SK-N-SH treated with all-trans-retinoic acid at 6 μM for 48 hours (cell line): Measurements from ENCODE around the gene FCER1G.
A peak's percentile ranks its signal among the peaks of the same experiment; 100 is the strongest.

Experiments used
- ATAC-seq: fragments of 200-7000 bp; cut with Tn5 transposase; 3 replicates; pipeline ENCODE4 v1.9.1; 2020; ENCODE audit warnings: mild to moderate bottlenecking, moderate library complexity
- ARNTL ChIP-seq: fragments of 450-650 bp; formaldehyde crosslinking; IDR thresholded peaks from 2 replicates; pipeline ENCODE4 v1.5.0; 2020; ENCODE audit warnings: low read depth, mild to moderate bottlenecking, moderate library complexity, borderline replicate concordance
- BACH2 ChIP-seq: fragments of 250-450 bp; sonication (Bioruptor Pico); IDR thresholded peaks from 2 replicates; pipeline ENCODE4 v1.9.0; 2021; ENCODE audit warnings: mild to moderate bottlenecking, borderline replicate concordance
- CSRNP3 ChIP-seq: fragments of 250-450 bp; sonication (Bioruptor Pico); IDR thresholded peaks from 2 replicates; pipeline ENCODE4 v1.5.1; 2021; ENCODE audit warnings: mild to moderate bottlenecking, moderate library complexity
- ESRRG ChIP-seq: fragments of 250-450 bp; sonication (Bioruptor Pico); IDR thresholded peaks from 2 replicates; pipeline ENCODE4 v1.6.1; 2021; ENCODE audit warnings: mild to moderate bottlenecking
- GLIS3 ChIP-seq: fragments of 250-450 bp; sonication (Bioruptor Pico); IDR thresholded peaks from 2 replicates; pipeline ENCODE4 v1.5.0; 2020; ENCODE audit warnings: mild to moderate bottlenecking, moderate library complexity
- OSR1 ChIP-seq: fragments of 250-450 bp; sonication (Bioruptor Pico); IDR thresholded peaks from 2 replicates; pipeline ENCODE4 v1.8.0; 2022; ENCODE audit warnings: moderate library complexity, mild to moderate bottlenecking, inconsistent platforms
- RARB ChIP-seq: fragments of 250-450 bp; sonication (Bioruptor Pico); IDR thresholded peaks from 2 replicates; pipeline ENCODE4 v1.8.0; 2021; ENCODE audit warnings: mild to moderate bottlenecking, moderate library complexity
- TCF4 ChIP-seq: fragments of 250-450 bp; sonication (Bioruptor Pico); IDR thresholded peaks from 2 replicates; pipeline ENCODE4 v1.8.0; 2021; ENCODE audit warnings: mild to moderate bottlenecking, moderate library complexity, borderline replicate concordance
- TOX ChIP-seq: fragments of 250-450 bp; sonication (Bioruptor Pico); IDR thresholded peaks from 2 replicates; pipeline ENCODE4 v1.8.0; 2021; ENCODE audit warnings: mild to moderate bottlenecking, moderate library complexity, borderline replicate concordance
- ZC3H10 ChIP-seq: fragments of 250-450 bp; sonication (Bioruptor Pico); IDR thresholded peaks from 2 replicates; pipeline ENCODE4 v1.5.1; 2021; ENCODE audit warnings: mild to moderate bottlenecking, moderate library complexity
- ZFP30 ChIP-seq: fragments of 450-650 bp; formaldehyde crosslinking; IDR thresholded peaks from 2 replicates; pipeline ENCODE4 v1.5.0; 2022; ENCODE audit warnings: mild to moderate bottlenecking, moderate library complexity
- ZNF565 ChIP-seq: fragments of 450-650 bp; formaldehyde crosslinking; conservative IDR thresholded peaks from 2 replicates; pipeline ENCODE4 v1.5.0; 2020; ENCODE audit warnings: low read depth, mild to moderate bottlenecking, moderate library complexity
- ZNF70 ChIP-seq: fragments of 450-650 bp; formaldehyde crosslinking; IDR thresholded peaks from 2 replicates; pipeline ENCODE4 v1.5.0; 2020; ENCODE audit warnings: mild to moderate bottlenecking, moderate library complexity
- ZNF8 ChIP-seq: fragments of 450-650 bp; formaldehyde crosslinking; IDR thresholded peaks from 2 replicates; pipeline ENCODE4 v1.5.0; 2020; ENCODE audit warnings: mild to moderate bottlenecking, moderate library complexity
- TF ChIP-seq, protein P1 (sequence below): fragments of 250-450 bp; sonication (Bioruptor Pico); IDR thresholded peaks from 2 replicates; pipeline ENCODE4 v1.8.0; 2021; ENCODE audit warnings: low read depth, mild to moderate bottlenecking, moderate library complexity, borderline replicate concordance
- TF ChIP-seq, protein P2 (sequence below): fragments of 250-450 bp; sonication (Bioruptor Pico); IDR thresholded peaks from 2 replicates; pipeline ENCODE4 v1.5.0; 2020; ENCODE audit warnings: mild to moderate bottlenecking, moderate library complexity

Gene FCER1G

GRCh38 chr1:161198194-161198896 lies 16.8 kb upstream of the FCER1G start:
- peak; percentile 57 for ATAC-seq
- no peak for TF ChIP-seq ZNF565 (CRISPR knock-in tag)
- TF ChIP-seq, protein P1, sequence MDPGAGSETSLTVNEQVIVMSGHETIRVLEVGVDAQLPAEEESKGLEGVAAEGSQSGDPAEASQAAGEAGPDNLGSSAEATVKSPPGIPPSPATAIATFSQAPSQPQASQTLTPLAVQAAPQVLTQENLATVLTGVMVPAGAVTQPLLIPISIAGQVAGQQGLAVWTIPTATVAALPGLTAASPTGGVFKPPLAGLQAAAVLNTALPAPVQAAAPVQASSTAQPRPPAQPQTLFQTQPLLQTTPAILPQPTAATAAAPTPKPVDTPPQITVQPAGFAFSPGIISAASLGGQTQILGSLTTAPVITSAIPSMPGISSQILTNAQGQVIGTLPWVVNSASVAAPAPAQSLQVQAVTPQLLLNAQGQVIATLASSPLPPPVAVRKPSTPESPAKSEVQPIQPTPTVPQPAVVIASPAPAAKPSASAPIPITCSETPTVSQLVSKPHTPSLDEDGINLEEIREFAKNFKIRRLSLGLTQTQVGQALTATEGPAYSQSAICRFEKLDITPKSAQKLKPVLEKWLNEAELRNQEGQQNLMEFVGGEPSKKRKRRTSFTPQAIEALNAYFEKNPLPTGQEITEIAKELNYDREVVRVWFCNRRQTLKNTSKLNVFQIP (CRISPR knock-in tag) = 0 out of 2 replicates have a peak, but pooled peaks have one; percentile 13
- TF ChIP-seq CSRNP3 (CRISPR knock-in tag) = no peak
- no peak for TF ChIP-seq ZC3H10 (CRISPR knock-in tag)
- TF ChIP-seq BACH2 = no peak
- no peak for TF ChIP-seq TOX

- peak; percentile 31 for ATAC-seq
- TF ChIP-seq RARB (CRISPR knock-in tag) = no peak
- no peak for TF ChIP-seq OSR1
Measured at GRCh38 chr1:161198897-161199431, 16.1 kb upstream of the FCER1G start, which contains the start of gene ADAMTS4. ADAMTS4 (minus strand) TSS chr1:161199054; CDS start chr1:161198627, 427 bp downstream.

DNA sequence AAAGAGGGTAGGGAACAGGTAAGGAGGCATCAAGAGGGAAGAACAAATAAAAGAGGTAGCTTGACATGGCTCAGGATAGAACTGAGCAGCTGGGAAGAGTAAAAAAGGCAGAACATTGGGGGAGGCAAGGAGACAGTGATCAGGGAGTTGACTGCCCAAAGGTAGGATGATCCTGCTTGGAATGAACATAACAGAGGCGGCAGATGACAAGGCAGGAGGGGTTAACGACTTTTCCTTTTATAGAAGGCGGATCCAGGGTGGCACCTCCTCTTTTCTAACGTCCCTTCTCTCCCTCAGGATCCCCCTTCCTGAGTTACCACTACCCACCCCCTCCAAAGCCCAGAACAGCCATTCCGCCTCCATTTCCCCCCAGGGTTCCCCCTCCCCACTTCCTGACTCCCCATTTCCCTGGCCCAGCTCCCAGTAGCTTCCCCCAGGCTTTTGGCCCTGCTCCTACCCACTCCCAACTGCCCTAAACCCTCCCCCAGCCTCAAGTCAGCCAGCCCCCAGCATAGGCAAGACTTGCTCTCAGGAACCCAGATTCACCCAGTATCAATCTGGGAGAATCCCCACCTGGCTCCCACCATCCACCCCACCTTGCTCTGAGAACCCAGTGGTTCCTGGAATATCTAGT lies 15.5 kb upstream of the FCER1G start:
- ATAC-seq = no peak
- TF ChIP-seq ZNF70 (CRISPR knock-in tag) = no peak

- no peak for ATAC-seq
- no peak for TF ChIP-seq ESRRG (CRISPR knock-in tag)
- TF ChIP-seq TOX = no peak
Measured at GRCh38 chr1:161200421-161200991, 14.6 kb upstream of the FCER1G start.

- TF ChIP-seq ARNTL (CRISPR knock-in tag) (no peak), ZFP30 (CRISPR knock-in tag) (no peak), TCF4 (CRISPR knock-in tag) (no peak), GLIS3 (no peak)
Measured at GRCh38 chr1:161200992-161201835, 13.9 kb upstream of the FCER1G start.

DNA sequence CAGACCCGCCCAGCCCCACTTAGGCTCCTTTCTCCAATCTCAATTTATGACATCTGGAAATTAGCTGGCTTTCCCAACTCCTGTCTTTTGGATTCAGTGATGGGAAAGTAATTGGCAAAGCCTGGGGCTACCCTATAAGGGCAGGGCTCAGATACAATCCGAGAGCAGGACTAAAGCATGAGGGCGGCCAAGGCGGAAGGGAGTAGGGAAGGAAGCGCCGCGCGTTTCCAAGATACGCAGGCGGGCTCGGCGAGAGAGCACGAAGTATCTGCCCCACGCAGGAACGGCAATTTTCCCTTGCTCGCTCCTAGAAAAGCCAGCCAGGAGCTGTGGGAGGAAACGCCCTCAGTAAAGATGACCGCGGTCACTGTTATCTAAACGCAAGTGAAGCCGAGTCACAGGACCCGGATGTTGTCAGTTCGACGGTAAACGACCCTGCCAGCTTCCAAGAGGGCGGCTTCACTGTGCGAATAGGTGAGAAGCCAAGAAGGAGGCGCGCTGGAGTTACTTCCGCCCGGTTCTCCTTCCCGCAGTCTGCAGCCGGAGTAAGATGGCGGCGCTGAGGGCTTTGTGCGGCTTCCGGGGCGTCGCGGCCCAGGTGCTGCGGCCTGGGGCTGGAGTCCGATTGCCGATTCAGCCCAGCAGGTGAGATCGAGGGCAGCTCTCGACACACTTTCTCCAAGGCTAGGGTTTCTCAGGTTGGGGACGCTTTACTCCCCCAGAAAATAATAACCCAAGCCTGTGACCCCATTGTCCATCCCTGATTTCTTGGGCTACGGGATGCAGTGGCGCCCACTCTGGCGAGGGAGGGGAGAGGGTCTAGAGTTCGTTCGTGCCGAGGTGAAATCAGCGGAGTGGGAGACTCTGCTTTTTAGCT lies 13.0 kb upstream of the FCER1G start, which contains the start of gene NDUFS2:
Gene NDUFS2 (plus strand): TSS at position 532 of the 877 bp plus-strand sequence. CDS start 19 bp downstream, at position 551.
- TF ChIP-seq ESRRG (CRISPR knock-in tag) = no peak
- TF ChIP-seq ZNF565 (CRISPR knock-in tag) = no peak
- TF ChIP-seq ZNF8 (CRISPR knock-in tag) = no peak
- TF ChIP-seq ZFP30 (CRISPR knock-in tag) = no peak
- TF ChIP-seq, protein P1 (CRISPR knock-in tag) = no peak
- no peak for TF ChIP-seq ZC3H10 (CRISPR knock-in tag)
- TF ChIP-seq OSR1 = no peak
- TF ChIP-seq, protein P2, sequence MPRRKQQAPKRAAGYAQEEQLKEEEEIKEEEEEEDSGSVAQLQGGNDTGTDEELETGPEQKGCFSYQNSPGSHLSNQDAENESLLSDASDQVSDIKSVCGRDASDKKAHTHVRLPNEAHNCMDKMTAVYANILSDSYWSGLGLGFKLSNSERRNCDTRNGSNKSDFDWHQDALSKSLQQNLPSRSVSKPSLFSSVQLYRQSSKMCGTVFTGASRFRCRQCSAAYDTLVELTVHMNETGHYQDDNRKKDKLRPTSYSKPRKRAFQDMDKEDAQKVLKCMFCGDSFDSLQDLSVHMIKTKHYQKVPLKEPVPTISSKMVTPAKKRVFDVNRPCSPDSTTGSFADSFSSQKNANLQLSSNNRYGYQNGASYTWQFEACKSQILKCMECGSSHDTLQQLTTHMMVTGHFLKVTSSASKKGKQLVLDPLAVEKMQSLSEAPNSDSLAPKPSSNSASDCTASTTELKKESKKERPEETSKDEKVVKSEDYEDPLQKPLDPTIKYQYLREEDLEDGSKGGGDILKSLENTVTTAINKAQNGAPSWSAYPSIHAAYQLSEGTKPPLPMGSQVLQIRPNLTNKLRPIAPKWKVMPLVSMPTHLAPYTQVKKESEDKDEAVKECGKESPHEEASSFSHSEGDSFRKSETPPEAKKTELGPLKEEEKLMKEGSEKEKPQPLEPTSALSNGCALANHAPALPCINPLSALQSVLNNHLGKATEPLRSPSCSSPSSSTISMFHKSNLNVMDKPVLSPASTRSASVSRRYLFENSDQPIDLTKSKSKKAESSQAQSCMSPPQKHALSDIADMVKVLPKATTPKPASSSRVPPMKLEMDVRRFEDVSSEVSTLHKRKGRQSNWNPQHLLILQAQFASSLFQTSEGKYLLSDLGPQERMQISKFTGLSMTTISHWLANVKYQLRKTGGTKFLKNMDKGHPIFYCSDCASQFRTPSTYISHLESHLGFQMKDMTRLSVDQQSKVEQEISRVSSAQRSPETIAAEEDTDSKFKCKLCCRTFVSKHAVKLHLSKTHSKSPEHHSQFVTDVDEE (CRISPR knock-in tag) = peak; percentile 7; the same call in 1 of the 2 replicates
- peak; percentile 82 for ATAC-seq

More at GRCh38 chr1:161200992-161201835, 13.9 kb upstream of the FCER1G start:
- no peak for ATAC-seq
